GM19240 (cell line): ENCODE results near the gene TEX54.
A peak's percentile ranks its signal among the peaks of the same experiment; 100 is the strongest.
"Not testable (repeated sequence)": the region's sequence is repeated elsewhere in the genome, so short reads cannot be mapped to it uniquely, and the experiment has no call there.

Experiments
- DNase-seq: peaks from one replicate; pipeline ENCODE4 v3.0.0; 2011; ENCODE audit warnings: low spot score; ENCODE audit not compliant: insufficient read length

The TEX54 gene

DNA sequence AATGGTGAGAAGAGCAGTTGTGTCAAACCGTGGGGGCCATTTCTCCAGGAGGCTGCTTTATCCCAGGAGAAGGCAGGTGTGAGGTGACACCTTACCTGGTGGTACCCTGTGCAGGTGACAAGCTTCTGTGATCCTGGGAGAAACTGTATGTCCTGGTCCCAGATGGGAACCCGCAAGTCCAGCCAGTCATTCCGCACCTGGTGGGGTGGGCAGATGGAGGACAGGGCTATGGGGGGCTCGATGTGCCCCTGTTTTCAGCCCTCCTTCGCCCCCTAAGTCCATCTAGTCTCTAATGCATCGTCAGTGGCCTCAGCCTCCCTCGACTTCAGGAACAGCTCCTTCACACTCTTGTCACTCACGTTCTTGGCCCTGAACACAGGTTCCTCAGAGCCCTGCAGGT is 2.7 kb upstream of the TEX54 start:
- no peak for DNase-seq

DNA sequence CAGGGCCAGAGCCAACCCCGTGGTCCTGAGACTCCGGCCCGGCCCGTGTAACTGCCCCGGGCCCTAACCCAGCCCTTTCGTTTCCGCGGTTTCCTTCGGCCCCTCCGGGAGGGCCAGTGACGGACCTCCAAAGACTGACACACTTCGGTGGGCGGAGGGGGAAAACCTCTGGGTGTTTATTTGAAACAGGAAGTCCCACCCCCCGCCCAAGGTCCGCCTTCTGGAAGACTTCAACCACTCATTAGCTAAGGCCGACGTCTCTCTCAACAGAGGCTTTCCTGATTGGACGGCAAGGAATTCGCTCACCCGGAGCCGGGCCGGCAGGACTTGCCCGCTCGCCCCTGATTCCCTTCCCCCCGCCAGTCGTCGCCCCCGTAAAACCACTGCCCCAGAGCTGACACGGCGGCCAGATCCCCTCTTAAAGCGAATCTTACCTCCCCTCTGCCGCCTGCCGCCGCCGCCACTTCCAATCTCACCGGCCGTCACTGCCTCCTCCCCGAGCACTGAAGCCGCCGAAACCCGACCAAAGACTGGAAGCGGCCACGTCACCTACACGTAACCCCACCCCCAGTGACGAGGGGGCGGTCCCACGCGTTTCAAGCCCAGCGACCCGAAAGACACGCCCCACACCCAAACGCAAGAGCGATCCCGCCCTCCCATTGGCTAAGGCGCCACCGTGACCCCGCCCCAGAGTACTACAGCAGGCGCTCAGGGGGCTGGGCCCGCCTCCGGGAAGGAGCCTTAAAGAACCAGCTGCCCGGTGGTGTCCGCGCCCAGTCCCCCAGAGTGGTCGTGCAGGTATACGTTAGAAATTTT is 913 bp downstream of the TEX54 start, which contains the start of gene STX5:
TSS of gene STX5 (minus strand) at position 532 of the 816 bp plus-strand sequence. CDS start 808 bp downstream, outside the sequence.
- peak; percentile 81 for DNase-seq

DNA sequence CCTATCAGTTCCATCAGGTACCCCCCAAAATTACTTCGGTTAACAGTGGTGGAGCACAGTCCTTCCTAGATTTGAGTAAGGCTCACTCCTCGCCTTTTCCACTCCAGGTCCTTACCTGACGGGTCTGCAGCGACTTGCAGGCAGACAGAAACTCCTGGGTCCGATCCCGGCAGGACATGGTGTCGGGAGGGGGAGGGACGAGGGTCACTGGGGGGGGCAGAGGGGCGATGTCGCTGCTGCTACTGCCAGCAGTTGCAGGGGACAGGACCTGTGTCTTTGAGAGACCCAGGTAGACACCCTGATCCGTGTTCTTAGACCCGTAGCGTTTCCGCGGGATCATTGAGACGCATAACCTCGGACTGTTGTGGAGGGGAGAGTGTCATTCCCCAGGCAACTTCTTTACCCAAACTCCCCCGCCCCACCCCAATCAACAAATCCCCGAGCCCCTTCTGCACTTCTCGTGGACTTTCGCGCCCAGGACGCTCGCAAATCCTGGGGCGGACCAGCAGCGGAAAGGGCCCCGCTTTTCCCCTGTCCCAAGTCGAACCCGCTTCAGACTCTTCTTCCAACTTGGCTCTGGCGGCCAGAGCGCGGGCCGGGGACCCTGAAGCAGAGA is 1.6 kb downstream of the TEX54 start:
- no peak for DNase-seq

GRCh38 chr11:62828130-62828529 is 4.5 kb downstream of the TEX54 start:
- DNase-seq, result not testable (repeated sequence)

DNA sequence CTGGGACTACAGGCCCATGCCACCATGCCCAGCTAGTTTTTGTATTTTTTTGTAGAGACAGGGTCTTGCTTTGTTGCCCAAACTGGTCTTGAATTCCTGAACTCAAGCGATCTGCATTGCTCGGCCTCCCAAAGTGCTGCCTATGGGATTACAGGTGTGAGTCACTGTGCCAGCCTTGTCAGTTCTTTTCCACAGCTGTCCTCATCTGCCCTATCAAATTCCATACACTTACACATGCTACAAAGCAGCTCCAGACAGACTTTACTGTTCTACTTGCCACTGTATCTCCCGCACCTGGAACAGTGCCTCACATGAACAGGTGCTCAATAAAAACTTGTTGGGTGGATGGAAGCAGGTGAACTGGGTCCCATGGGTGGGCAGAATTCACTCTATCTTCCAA is 9.0 kb downstream of the TEX54 start:
- no peak for DNase-seq

DNA sequence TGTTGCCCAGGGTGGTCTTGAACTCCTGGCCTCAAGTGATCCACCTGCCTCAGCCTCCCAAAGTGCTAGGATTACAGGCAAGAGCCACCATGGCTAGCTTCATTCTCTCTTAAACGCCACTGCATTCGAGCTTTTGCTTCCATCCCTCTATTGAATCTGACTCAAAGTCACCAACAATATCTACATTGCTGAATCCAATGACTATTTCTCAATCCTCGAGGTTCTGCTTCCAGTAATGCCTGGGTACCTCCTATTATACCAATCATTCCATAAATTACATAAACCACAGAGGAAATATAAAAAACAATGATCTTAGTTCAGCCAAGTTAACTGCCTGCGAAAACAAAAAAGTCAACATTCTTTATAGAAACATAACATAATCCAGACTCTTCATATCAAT is 15.5 kb downstream of the TEX54 start:
- no peak for DNase-seq

DNA sequence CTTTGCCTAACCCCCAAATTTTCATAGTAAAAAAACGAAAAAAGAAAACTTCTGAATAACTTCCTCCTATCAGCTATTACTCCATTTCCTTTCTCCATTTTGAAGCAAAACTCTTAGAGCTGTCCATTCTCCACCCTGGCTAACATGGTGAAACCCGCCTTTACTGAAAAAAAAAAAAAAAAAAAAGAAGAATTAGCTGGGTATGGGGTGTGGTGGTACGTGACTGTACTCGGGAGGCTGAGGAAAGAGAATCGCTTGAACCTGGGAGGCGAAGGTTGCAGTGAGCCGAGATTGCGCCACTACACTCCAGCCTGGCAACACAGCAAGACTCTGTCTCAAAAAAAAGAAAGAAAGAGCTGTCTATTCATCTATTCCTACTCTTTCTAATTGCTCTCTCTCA is 16.1 kb downstream of the TEX54 start:
- DNase-seq, result no peak

DNA sequence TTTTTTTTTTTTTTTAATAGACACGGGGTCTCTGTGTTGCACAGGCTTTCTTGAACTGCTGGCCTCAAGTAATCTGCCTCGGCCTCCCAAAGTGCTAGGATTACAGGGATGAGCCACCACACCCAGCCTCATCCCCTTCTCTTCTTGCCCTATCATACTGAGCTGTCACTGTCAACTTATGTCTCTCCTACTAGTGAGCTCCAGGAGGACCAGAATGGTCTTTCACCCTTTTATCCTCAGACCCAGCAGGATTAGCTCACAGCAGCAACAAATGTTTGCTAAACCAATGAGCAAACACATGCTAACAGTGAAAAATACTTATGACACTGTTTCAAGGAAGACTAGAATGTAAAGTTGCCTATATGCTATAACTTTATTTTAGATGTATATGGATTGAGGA is 21.0 kb downstream of the TEX54 start:
- DNase-seq, result no peak

DNA sequence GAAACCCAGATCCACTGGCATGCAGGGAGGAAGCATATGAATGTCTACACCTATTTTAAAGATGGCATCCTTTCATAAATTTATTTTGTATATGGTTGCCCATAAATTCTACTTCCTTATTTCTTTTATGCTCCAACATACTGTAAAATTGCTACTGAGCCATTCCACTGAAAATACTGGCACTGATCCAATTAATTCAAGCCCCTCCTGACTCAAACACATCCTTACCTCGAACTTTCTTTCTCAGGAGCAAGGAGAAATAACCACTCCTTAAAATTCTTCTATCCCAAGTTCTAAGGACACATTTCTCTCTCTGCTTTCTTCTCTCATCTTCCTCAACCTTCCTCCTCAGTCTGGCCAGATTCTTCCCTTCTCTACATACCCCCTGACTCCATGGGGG is 21.9 kb downstream of the TEX54 start:
- no peak for DNase-seq

DNA sequence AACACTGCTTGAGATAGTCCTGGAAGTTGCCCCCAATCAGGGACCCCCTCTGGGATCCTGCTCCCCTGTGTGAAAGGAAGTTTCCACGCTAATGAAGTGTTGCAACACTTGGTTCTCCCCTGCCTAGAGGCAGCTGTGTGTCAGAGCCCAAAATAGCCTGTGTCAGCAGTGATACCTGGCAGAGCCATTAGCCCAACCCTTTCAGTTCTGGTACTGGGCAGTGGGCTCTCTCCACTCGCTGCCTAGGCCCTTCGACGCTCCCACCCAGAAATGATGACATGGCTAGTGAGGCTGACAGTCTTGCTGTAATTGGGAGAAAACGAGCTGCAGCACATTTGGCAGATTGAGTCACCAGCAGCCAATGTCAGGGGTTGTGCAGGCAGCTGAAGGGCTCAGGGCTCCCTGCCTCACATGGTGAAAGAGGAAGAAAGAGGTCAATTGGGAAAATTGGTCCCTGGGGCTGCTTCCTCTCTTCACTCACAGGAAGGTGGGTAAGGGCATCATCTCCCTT is 26.0 kb downstream of the TEX54 start:
- DNase-seq, result no peak

DNA sequence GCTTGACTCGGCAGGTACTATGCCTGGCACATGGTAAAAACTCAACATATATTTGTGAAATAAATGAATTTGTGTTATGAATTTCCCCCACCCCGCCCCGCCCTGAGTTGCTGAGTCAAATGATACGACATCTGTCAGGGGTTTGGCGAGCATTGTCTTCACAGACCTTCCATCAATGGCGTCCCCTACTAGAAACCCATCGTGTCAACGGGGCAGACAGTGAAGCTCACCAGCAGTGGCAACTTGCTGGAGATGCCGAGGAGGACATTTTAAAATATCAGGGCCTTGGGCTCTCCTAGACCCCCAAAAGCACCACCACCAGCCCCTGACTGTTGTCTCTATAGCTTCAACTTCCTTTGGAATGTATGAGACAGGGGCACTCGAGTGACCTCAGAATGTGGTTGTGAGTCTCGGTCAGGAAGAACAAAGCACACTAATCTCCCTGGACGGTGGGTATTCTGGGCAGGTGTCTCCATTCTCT is 26.6 kb downstream of the TEX54 start:
- DNase-seq, result no peak

- peak; percentile 91 for DNase-seq
These were observed 27.4 kb downstream of the TEX54 start, which contains the start of gene NXF1 for GRCh38 chr11:62805076-62805892. Gene NXF1 (minus strand): TSS chr11:62805440. CDS start chr11:62805356, 84 bp downstream.

DNA sequence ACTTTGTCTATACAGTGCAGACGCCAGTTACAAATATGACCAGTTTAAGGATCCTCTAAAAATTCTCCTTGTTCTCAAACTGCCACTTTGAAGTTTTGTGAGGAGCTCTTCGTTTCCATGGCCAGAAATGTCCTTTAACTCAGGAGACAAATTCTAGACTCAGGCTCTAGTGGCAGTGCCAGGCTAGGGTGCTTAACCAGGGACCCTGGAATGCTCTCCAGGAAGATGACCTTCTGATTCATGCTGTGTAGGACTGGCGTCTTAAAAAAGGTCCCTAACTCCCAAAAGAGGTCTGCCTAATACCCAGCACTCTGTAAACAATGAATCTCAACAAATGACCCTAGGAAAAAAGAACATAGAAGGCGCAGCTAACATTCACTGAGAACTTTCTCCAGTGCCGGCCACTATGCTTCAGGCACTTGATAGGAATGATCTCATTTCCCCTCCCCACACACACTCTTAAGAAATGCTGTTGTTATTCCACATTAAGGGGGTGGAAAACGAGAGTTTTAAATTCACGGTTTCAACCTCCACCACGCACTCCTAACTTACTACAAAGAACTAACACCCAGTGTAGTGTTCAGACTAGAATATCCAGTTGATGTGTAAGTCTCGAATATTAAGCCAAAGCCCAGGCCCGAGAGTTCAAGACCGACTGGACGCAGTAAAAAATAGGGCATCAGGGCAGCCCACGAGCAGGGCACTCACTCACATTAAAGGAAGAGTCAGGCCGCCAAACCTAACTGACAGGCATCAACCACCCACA is 28.1 kb downstream of the TEX54 start:
- DNase-seq, result no peak

GRCh38 chr11:62801071-62801470 is 31.6 kb downstream of the TEX54 start:
- DNase-seq, result no peak

- DNase-seq, result no peak
These were observed 33.2 kb downstream of the TEX54 start for GRCh38 chr11:62799486-62799885.

GRCh38 chr11:62796281-62796680 is 36.4 kb downstream of the TEX54 start:
- no peak for DNase-seq

- no peak for DNase-seq
These were observed 38.4 kb downstream of the TEX54 start for GRCh38 chr11:62794201-62794775.

DNA sequence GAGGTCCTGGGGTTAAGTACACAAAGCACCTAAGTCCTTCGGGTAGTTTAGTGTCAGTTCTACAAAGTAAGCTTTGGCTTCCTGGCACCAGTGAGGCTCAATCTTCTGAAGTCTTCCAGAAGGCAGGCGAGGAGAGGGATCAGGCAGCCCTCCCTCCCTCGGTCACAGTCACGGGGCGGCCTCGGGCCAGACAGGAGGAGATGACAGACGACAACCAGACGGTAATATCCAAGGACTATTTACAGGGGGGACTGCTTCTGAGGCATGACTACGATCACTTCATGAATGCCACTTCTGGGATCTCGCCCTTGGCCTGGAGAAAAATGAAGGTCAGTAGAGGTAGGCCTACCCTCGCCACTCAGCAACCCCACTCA is 40.5 kb downstream of the TEX54 start:
- DNase-seq, result no peak

GRCh38 chr11:62791501-62792201 is 41.0 kb downstream of the TEX54 start, which contains the start of gene TMEM223:
Gene TMEM223 (minus strand): TSS chr11:62792006. CDS start chr11:62791994, 12 bp downstream.
- peak; percentile 87 for DNase-seq

- DNase-seq, result no peak
These were observed 43.1 kb downstream of the TEX54 start for GRCh38 chr11:62789576-62789975.
